GM18507 (cell line): ENCODE measurements around the gene LRRC56.

Experiments used
- DNase-seq: peaks from one replicate; pipeline ENCODE4 v3.0.0; 2011; ENCODE audit warnings: low read depth; ENCODE audit not compliant: insufficient read length; ENCODE audit errors: extremely low spot score
- FAIRE-seq: peaks from 2 replicates; lab custom pipeline; 2011; peaks lifted over from hg19 to GRCh38; lab: Jason Lieb, UNC

Gene LRRC56

GRCh38 chr11:586376-587316, 49.3 kb downstream of the LRRC56 start:
- no peak for DNase-seq
- no peak for FAIRE-seq

- DNase-seq = no peak
- FAIRE-seq = no peak
Measured at GRCh38 chr11:587546-587945, 50.2 kb downstream of the LRRC56 start.

GRCh38 chr11:587978-588380, 50.7 kb downstream of the LRRC56 start:
- DNase-seq = no peak
- FAIRE-seq = no peak

- no peak for FAIRE-seq
- DNase-seq = no peak
Measured at GRCh38 chr11:589798-590197, 52.5 kb downstream of the LRRC56 start.

- FAIRE-seq = no peak
Measured at GRCh38 chr11:590997-591396, 53.7 kb downstream of the LRRC56 start.

GRCh38 chr11:592501-592900, 55.2 kb downstream of the LRRC56 start:
- no peak for FAIRE-seq
- no peak for DNase-seq

More at GRCh38 chr11:590997-591396, 53.7 kb downstream of the LRRC56 start:
- no peak for DNase-seq

GRCh38 chr11:592918-593317, 55.6 kb downstream of the LRRC56 start:
- DNase-seq (no peak), FAIRE-seq (no peak)

- FAIRE-seq (no peak), DNase-seq (no peak)
Measured at GRCh38 chr11:593347-593746, 56.0 kb downstream of the LRRC56 start.

GRCh38 chr11:595400-595799, 58.1 kb downstream of the LRRC56 start:
- no peak for FAIRE-seq
- no peak for DNase-seq

- no peak for FAIRE-seq
- DNase-seq = no peak
Measured at GRCh38 chr11:596374-596773, 59.0 kb downstream of the LRRC56 start.

GRCh38 chr11:597166-597725, 59.9 kb downstream of the LRRC56 start:
- FAIRE-seq (no peak), DNase-seq (no peak)

GRCh38 chr11:598005-598680, 60.8 kb downstream of the LRRC56 start:
- FAIRE-seq (no peak), DNase-seq (no peak)

- no peak for DNase-seq
- FAIRE-seq = no peak
Measured at GRCh38 chr11:601573-602245, 64.4 kb downstream of the LRRC56 start.

GRCh38 chr11:603154-603553, 65.8 kb downstream of the LRRC56 start:
- DNase-seq = no peak
- no peak for FAIRE-seq
